A204.1 (cell line): ENCODE data around the gene C4orf36.

Experiments used
- FAIRE-seq: peaks from 2 replicates; lab custom pipeline; 2012; peaks lifted over from hg19 to GRCh38; lab: Jason Lieb, UNC

C4orf36 gene

GRCh38 chr4:86855572-86855971 is 36.6 kb downstream of the C4orf36 start:
- no peak for FAIRE-seq

GRCh38 chr4:86853209-86853608 is 39.0 kb downstream of the C4orf36 start:
- FAIRE-seq = no peak

GRCh38 chr4:86848732-86849619 is 43.2 kb downstream of the C4orf36 start, which contains the start of gene SLC10A6:
TSS of gene SLC10A6 (minus strand) at chr4:86849384. CDS start at chr4:86849115, 269 bp downstream.
- FAIRE-seq = no peak

DNA sequence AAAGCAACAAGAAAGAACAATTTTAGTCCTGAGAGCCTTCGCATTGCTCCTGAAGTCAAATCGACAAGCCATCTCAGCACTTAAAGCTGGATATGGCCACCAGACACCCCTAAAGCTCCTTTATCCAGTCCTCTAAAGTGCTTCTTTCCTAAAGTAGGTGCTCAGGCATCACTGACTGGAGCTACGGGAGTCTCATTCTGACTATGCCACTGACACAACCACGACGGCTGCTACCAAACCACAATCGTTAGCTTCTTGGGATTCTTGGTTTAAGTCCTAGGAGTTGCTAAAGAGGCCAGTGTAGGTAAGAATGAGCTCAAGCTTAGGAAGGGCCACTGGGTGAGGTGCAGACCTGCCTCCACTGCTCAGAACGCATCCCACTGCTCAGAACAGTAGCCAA is 44.1 kb downstream of the C4orf36 start:
- FAIRE-seq = no peak

GRCh38 chr4:86847571-86847970 is 44.7 kb downstream of the C4orf36 start:
- FAIRE-seq = no peak

DNA sequence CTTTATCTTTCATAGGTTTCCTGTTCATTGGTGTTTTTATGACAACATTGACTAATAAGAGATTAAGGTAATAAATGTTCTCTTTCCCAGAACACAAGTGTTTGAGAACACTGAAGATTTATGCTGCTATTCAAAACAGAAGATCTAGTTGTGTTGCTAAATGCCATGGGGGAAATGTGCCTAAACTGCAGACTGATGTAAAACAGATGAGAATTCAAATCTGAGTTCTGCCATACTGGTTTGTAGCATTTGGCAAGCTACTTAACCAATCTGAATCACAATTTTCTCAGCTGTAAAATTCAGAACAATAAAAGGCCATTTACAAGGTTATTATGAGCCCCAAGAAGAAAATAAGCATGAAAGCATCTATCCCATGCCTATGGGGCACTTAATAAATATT is 45.3 kb downstream of the C4orf36 start:
- FAIRE-seq = no peak

GRCh38 chr4:86845593-86845992 is 46.6 kb downstream of the C4orf36 start:
- no peak for FAIRE-seq

DNA sequence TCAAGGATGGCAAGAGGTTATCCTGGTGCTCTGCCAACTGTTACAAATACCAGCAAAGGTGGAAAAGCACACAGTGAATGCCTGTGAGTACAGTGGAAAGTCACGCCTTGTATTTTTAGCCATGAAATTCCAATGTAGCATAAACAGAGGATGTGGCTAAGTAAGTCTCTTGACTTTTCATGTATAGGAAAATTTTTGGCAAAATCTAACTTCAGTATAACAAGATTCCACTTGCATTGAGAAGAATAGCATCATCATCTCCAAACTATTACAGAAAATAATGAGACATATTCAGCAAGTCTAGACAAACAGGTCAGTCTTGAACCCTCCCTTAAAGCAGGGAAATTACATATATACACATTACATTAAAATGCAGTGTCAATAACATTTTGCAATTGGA is 50.9 kb downstream of the C4orf36 start:
- FAIRE-seq = no peak

DNA sequence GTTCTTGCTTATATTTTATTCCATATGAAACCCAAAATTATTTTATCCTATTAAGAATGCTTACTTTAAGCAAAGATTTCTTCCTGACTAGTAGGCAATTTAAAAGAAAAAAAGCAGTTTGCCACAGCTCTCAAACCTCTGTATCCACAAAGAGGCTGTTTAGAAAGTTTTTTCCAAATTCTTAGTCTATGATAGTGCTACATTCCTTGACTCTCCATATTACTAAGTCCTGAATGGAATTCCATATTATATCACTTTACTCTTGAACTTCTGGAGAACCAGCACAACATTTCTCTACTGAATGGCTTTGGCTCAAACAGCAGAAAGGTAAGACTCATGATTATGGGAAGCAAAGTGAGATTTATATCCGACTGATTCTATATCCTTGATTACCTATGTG is 51.4 kb downstream of the C4orf36 start:
- FAIRE-seq = no peak

GRCh38 chr4:86837691-86838503 is 54.3 kb downstream of the C4orf36 start:
- FAIRE-seq = no peak

- no peak for FAIRE-seq
Measured at GRCh38 chr4:86835677-86836076, 56.5 kb downstream of the C4orf36 start.

DNA sequence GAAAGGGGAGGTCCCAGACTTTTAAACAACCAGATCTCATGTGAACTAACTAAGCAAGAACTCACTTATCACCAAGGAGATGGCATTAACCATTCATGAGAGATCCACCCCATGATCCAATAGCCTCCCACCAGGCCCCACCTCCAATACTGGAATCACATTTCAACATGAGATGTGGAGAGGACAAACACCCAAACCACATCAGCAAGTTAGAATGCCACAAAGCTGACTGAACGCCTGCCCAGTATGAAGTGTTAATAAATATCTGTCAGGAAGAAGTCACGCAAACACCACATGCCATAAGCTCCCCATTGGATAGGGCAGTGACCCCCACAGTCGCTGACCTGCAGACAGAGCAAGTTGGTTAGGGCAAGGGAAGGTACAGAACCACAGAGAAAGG is 57.3 kb downstream of the C4orf36 start:
- no peak for FAIRE-seq

DNA sequence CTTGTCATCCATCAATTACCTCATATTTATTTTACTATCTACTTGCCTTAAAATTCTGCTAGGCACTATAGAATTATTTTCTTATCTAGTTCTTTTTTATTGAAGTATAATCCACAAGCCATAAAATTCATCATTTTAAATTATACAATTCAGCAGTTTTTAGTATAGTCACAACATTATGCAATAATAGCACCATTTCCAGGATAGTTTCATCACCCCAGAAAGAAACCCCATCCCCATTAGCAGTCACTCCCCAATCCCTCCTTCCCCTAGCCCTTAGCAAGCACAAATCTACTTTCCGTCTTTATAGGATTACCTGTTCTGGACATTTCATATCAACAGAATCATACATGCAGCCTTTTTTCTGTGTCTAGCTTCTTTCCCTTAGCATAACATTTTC is 58.6 kb downstream of the C4orf36 start:
- FAIRE-seq = no peak

DNA sequence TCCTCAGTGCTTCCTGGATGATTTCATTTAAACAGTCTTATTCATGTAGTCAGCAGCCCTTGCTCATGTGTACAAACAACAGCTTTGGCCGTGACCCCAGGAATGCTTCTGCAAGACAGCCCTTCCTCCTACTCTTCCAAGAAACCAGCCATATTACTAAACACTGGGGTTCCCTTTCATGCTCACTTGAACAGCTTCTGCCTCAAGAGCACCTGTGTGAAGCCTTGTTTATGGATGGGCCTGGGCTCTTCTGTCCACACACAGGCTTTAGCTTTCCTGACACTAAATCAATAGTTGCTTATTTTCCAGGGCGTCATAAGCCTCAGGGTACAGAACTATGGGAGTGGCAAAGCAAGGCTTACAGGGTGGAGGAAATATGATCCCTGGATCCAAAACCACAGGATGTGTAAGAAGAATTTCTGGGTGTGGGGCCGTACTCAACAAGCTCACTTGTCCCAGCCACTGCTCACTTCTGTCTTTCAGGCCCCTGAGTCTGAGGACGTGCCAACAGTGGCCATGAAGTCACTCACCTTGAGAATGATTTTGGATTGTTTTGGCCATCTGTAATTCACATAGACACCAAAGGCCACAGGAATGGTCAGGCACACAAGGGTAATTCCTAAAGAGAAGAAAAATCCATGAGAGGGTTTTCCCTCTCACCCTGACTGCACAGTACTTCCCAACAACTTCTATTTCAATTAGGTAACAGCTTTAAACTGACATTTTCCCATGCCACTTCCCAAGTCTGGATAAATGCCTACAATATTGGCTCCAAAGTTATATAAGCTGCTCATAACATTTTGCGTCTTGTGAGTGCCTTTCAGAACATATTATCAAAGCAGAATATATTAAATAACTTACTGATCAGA is 60.7 kb downstream of the C4orf36 start:
- FAIRE-seq = no peak
